Ishikawa (cell line): ENCODE measurements around the gene BAHD1.

ENCODE experiments used
- CEBPB ChIP-seq: IDR thresholded peaks from 2 replicates; pipeline ENCODE4 v1.6.1; 2012
- CREB1 ChIP-seq: IDR thresholded peaks from 2 replicates; pipeline ENCODE4 v1.6.1; 2012; ENCODE audit warnings: low read depth
- EGR1 ChIP-seq: IDR thresholded peaks from 2 replicates; pipeline ENCODE4 v1.6.1; 2012
- EP300 ChIP-seq: IDR thresholded peaks from 2 replicates; pipeline ENCODE4 v1.6.1; 2012; ENCODE audit warnings: borderline replicate concordance
- FOXM1 ChIP-seq: IDR thresholded peaks from 2 replicates; pipeline ENCODE4 v1.6.1; 2012; ENCODE audit warnings: low read depth, borderline replicate concordance
- NFIC ChIP-seq: IDR thresholded peaks from 2 replicates; pipeline ENCODE4 v1.6.1; 2012
- RAD21 ChIP-seq: IDR thresholded peaks from 2 replicates; pipeline ENCODE4 v1.6.1; 2012; ENCODE audit warnings: low read depth
- TAF1 ChIP-seq: IDR thresholded peaks from 2 replicates; pipeline ENCODE4 v1.6.1; 2012; ENCODE audit warnings: low read depth, mild to moderate bottlenecking
- TCF12 ChIP-seq: IDR thresholded peaks from 2 replicates; pipeline ENCODE4 v1.6.1; 2012; ENCODE audit warnings: low read depth
- TEAD4 ChIP-seq: IDR thresholded peaks from 2 replicates; pipeline ENCODE4 v1.6.1; 2012
- YY1 ChIP-seq: IDR thresholded peaks from 2 replicates; pipeline ENCODE4 v1.6.1; 2012; ENCODE audit warnings: low read depth
- ZBTB7A ChIP-seq: IDR thresholded peaks from 2 replicates; pipeline ENCODE4 v1.6.1; 2012; ENCODE audit warnings: low read depth
- TF ChIP-seq, protein P1 (sequence below): IDR thresholded peaks from 2 replicates; pipeline ENCODE4 v1.6.1; 2012; ENCODE audit warnings: low read depth, mild to moderate bottlenecking
- TF ChIP-seq, protein P2 (sequence below): IDR thresholded peaks from 2 replicates; pipeline ENCODE4 v1.6.1; 2012
- TF ChIP-seq, protein P3 (sequence below): IDR thresholded peaks from 2 replicates; pipeline ENCODE4 v1.6.1; 2012

BAHD1 gene

DNA sequence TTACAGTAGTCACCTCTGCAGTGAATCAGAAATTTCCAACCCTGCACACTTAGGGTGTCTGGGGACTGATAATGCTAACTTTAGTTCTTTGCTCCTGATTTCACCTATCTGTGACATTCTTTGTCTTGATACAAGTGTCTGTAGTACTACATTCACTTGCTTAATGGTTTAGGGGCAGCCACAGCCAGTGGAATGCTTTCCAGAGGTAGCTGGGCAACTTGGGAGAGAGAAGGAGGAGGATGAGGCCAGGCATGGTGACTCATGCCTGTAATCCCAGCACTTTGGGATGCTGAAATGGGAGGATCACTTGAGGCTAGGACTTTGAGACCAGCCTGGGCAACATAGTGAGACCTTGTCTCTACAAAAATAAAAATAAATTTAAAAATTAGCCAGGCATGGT is 8.5 kb downstream of the BAHD1 start:
- TF ChIP-seq FOXM1 (no peak), EP300 (no peak), ZBTB7A (no peak), TEAD4 (no peak), RAD21 (no peak), CEBPB (no peak), TAF1 (no peak), CREB1 (no peak), EGR1 (no peak)
- TF ChIP-seq, protein P1, sequence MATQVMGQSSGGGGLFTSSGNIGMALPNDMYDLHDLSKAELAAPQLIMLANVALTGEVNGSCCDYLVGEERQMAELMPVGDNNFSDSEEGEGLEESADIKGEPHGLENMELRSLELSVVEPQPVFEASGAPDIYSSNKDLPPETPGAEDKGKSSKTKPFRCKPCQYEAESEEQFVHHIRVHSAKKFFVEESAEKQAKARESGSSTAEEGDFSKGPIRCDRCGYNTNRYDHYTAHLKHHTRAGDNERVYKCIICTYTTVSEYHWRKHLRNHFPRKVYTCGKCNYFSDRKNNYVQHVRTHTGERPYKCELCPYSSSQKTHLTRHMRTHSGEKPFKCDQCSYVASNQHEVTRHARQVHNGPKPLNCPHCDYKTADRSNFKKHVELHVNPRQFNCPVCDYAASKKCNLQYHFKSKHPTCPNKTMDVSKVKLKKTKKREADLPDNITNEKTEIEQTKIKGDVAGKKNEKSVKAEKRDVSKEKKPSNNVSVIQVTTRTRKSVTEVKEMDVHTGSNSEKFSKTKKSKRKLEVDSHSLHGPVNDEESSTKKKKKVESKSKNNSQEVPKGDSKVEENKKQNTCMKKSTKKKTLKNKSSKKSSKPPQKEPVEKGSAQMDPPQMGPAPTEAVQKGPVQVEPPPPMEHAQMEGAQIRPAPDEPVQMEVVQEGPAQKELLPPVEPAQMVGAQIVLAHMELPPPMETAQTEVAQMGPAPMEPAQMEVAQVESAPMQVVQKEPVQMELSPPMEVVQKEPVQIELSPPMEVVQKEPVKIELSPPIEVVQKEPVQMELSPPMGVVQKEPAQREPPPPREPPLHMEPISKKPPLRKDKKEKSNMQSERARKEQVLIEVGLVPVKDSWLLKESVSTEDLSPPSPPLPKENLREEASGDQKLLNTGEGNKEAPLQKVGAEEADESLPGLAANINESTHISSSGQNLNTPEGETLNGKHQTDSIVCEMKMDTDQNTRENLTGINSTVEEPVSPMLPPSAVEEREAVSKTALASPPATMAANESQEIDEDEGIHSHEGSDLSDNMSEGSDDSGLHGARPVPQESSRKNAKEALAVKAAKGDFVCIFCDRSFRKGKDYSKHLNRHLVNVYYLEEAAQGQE = no peak
- TF ChIP-seq, protein P2, sequence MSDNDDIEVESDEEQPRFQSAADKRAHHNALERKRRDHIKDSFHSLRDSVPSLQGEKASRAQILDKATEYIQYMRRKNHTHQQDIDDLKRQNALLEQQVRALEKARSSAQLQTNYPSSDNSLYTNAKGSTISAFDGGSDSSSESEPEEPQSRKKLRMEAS = no peak

DNA sequence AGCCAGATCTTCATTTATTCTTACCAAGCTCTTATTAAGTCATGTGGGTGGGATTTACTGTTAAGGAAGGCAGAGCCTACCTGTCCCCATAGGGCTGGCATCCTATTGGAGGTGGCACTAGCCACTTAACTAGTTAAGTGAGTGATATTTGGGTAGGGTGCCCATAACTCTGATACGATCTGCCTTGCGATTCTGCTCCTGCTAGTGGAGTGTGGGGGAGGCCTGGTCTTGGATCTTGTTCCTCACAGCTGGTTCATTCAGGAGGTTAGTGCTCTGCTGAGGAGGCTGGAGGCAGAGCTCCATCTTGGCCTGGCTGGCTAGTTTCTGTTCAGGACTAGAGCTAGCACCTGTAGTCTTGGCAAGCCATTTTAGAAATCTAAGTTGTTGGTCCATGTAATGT is 9.3 kb downstream of the BAHD1 start:
- TF ChIP-seq TAF1 (no peak), TEAD4 (no peak), CREB1 (no peak), YY1 (no peak), FOXM1 (no peak), TCF12 (no peak), EGR1 (no peak), ZBTB7A (no peak), EP300 (no peak), CEBPB (no peak), RAD21 (no peak)
- TF ChIP-seq, protein P3, sequence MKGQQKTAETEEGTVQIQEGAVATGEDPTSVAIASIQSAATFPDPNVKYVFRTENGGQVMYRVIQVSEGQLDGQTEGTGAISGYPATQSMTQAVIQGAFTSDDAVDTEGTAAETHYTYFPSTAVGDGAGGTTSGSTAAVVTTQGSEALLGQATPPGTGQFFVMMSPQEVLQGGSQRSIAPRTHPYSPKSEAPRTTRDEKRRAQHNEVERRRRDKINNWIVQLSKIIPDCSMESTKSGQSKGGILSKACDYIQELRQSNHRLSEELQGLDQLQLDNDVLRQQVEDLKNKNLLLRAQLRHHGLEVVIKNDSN = no peak
- TF ChIP-seq, protein P1 = no peak
- TF ChIP-seq, protein P2 = no peak

DNA sequence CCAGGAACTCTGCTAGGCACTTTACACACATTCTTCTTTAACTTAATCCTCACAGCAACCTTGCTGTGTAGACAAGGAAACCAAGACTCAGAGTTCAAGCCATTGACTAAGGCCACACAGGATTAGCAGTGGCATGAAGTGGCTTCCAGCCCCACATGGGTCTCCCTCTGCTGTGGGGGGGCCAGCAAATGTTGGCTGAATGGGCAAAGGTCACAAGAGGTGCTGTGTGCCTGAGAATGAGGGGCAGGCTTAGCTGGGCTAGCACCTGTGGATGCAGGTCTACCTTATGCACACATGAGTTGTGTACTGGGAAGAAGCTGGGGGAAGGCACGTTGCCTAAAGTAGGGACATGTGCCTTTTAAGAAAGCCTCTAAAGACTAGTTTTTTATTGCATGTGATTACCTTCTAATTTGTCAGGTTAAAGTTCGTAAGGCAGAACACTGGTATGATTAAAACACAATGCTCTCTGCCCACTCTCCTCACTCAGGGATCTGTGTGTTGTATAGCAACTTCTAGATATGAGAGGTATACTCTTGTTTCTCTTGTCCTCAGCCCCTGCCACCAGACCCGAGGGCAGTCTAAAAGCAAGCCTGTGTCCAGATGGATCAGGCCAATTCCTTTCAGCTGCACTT is 10.9 kb downstream of the BAHD1 start:
- TF ChIP-seq TEAD4 (no peak), EGR1 (no peak), FOXM1 (no peak), YY1 (no peak)
- TF ChIP-seq, protein P2 = no peak
- TF ChIP-seq, protein P3 = no peak

DNA sequence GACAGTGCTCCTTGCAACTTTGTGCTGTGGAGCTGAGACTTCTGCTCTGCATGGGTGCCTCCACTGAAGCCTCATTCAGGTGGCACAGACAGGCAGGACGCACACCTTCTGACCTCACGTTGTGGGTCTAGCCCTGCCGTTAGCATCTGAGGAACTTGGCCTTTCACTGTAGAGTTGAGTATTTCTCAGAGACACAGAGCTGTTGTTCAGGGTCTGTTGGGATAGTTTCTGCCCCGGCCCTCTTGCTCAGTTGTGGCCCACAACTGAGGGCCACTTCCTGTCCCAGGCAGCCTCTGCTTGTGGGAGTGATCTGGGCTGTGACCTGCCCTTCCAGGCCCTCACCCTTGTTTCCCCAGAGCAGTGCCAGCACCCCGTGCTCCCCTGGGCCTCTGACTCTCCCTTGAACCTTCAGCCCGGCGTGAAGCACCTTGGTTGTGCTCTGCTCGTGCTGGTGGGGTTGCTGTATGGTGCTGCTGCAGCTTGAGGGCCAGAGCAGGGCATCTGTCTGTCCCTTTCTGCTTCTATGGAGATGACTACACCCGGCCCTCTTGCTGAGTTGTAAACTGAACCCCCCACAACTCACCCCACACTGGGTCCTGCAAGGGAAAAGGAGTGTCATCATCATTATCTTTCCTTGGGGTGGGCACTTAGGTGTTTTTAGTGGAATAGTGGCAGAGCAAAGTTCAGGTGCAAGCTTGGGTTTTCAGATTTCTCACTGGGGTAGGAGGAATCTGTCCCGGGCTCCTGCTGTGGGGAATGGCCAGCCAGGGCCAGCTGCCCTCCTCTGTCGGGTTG is 11.7 kb downstream of the BAHD1 start:
- TF ChIP-seq TAF1 (no peak), TEAD4 (no peak), NFIC (no peak), EGR1 (no peak), YY1 (no peak), ZBTB7A (no peak), CEBPB (no peak)
- TF ChIP-seq, protein P2 = no peak
- TF ChIP-seq, protein P3 = no peak

DNA sequence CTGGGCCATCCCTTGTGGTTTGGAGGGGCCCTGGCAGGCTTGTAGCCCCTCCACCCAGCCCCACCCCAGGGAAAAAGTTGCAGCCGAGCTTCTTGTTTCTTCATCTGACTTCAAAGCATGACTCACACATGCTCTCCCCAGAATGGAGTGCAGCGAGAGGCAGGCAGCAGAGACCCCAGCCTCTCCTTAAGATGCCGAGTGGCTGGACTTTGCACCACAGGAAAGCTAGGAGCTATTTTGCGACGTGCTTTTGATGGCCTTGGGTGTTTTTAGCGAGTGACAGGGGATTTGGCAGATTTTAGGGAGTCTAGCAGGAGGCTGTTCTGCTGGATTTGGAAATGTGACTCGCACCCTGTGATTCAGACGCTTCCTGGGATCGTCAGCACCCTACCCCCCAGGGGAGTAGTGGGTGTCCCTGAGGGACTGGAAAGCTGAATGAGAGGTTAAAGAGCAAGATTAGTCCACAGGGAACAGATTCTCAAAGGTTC is 14.2 kb downstream of the BAHD1 start:
- TF ChIP-seq NFIC (no peak), EP300 (no peak), RAD21 (no peak), TAF1 (no peak), CREB1 (no peak), EGR1 (no peak)
- TF ChIP-seq, protein P2 = no peak
- TF ChIP-seq, protein P3 = no peak
